Common myeloid progenitor, CD34-positive (primary cell): Measurements from ENCODE around the gene DIAPH1.

Experiments
- CTCF ChIA-PET: fragments of 350-600 bp; sonication (Branson Sonifier 250); formaldehyde crosslinking; loops from one replicate; lab custom pipeline; 2021; ENCODE audit warnings: antibody characterized with exemption; lab: Charles Lee
- POLR2A ChIA-PET: fragments of 350-600 bp; sonication (Branson Sonifier 250); formaldehyde crosslinking; loops from one replicate; lab custom pipeline; 2021; ENCODE audit warnings: antibody characterized with exemption; lab: Charles Lee
- DNase-seq, 3 donors: peaks; one replicate each; pipeline versions ENCODE4 v3.0.0 to v3.0.0-alpha.2; 2013
- H3K27ac ChIP-seq, 2 experiments: 1 replicate in 1 of 2; 2 replicates in 1 of 2; pipeline ENCODE4 v1.7.0; 2013; ENCODE audit warnings: inconsistent platforms in 2 of 2, low read length in 2 of 2, mild to moderate bottlenecking in 2 of 2, low read depth in 1 of 2, moderate library complexity in 1 of 2; ENCODE audit not compliant: severe bottlenecking in 2 of 2, insufficient read depth in 1 of 2, poor library complexity in 1 of 2
- H3K27me3 ChIP-seq, 5 experiments: replicated peaks in 2 of 5; 1 replicate in 3 of 5; 2 replicates in 2 of 5; pipeline versions ENCODE4 v1.6.1 to v1.7.0; 2013; ENCODE audit warnings: low read length in 4 of 5, mild to moderate bottlenecking in 2 of 5, moderate library complexity in 2 of 5, inconsistent platforms in 1 of 5; ENCODE audit not compliant: insufficient read depth in 5 of 5, control insufficient read depth in 4 of 5
- H3K36me3 ChIP-seq, 4 experiments: 1 replicate in 2 of 4; 2 replicates in 2 of 4; pipeline versions ENCODE4 v1.6.1 to v1.7.0; 2013; ENCODE audit warnings: low read length in 3 of 4, control low read depth in 1 of 4, mild to moderate bottlenecking in 1 of 4; ENCODE audit not compliant: control insufficient read depth in 4 of 4, insufficient read depth in 4 of 4
- H3K4me1 ChIP-seq, 4 experiments: 1 replicate in 3 of 4; 2 replicates in 1 of 4; pipeline versions ENCODE4 v1.6.1 to v1.7.1; 2013; ENCODE audit warnings: low read length in 3 of 4, mild to moderate bottlenecking in 3 of 4, control low read depth in 1 of 4, inconsistent platforms in 1 of 4, moderate library complexity in 1 of 4; ENCODE audit not compliant: control insufficient read depth in 4 of 4, insufficient read depth in 4 of 4; ENCODE audit errors: control extremely low read depth in 1 of 4
- H3K4me3 ChIP-seq, 7 experiments: 1 replicate in 4 of 7; 2 replicates in 3 of 7; pipeline versions ENCODE4 v1.5.1 to v1.7.0; 2013; ENCODE audit warnings: mild to moderate bottlenecking in 7 of 7, low read length in 6 of 7, moderate library complexity in 6 of 7, inconsistent platforms in 2 of 7, low read depth in 2 of 7, control low read depth in 1 of 7; ENCODE audit not compliant: insufficient read depth in 4 of 7, control insufficient read depth in 1 of 7; ENCODE audit errors: extremely low read depth in 1 of 7
- H3K9me3 ChIP-seq, 5 experiments: 1 replicate in 4 of 5; 2 replicates in 1 of 5; pipeline versions ENCODE4 v1.6.1 to v1.7.1; 2013; ENCODE audit warnings: low read length in 4 of 5, mild to moderate bottlenecking in 2 of 5, inconsistent platforms in 1 of 5, low read depth in 1 of 5, moderate library complexity in 1 of 5; ENCODE audit not compliant: control insufficient read depth in 4 of 5, insufficient read depth in 2 of 5; ENCODE audit errors: control extremely low read depth in 1 of 5
- WGBS: methylation state at CpG from one replicate; pipeline ENCODE4 v1.1.5; 2013; ENCODE audit not compliant: insufficient coverage; 5-methylcytosine and 5-hydroxymethylcytosine counted together

The DIAPH1 gene

GRCh38 chr5:141507387-141508091 lies 111.3 kb downstream of the DIAPH1 start:
- DNase-seq = no peak
- Histone ChIP-seq H3K4me3 (no peak overlapping the region), H3K4me1 (peaks cover 0 to 12% (median 7%) of the 10 kb centered on the region in 4 experiments), H3K9me3 (no peaks in the 10 kb centered on the region), H3K27ac (no peak overlapping the region), H3K27me3 (no peaks in the 10 kb centered on the region), H3K36me3 (no peaks in the 10 kb centered on the region)
- CTCF ChIA-PET = interaction anchor here (0.9 to 13.7 kb wide), 9 partner anchors 9 to 137 kb away, joined by 3 to 178 read pairs (median 4); partner anchors contain the start of genes PCDHGB3 and PCDHGB7
- WGBS = 80% methylated on average over 10 of the region's 11 CpGs
- POLR2A ChIA-PET = interaction anchor here (0.6 kb wide), 1 partner anchor 35 kb away, joined by 3 read pairs; no protein-coding TSS in a partner anchor

DNA sequence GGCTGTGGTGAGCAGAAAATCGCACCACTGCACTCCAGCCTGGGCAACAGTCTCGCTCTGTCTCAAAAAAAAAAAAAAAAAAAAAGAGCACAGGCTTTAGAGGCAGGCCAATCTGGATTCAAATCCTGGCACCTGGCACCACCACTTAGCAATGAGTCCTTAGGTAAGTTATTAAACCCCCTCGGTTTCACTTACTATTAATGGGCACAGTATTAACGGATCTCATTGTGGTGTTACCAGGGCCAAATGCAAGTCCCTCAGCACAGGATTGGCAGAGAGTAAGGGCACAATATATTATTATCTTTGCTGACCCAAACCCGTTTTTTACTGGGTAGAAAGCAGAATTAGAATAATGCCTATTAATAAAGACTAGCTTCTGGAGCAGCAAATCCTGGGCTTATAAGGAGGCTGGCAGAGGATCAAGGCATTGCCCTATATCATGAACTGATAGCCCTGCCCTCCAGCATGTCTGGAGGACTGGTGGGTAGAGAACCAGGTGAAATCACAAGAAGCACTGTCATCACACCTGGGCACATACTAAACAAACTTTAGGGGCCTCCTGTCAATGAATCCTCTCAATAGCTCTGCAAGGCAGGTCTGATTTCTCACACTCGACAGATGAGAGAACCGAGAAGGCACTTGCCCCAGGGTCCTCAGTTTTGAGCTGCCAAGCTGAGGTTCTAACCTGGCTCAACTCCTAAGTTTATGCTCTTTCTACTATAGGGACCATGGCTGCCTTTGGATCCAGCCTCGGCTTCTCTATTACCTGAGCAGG lies 112.2 kb downstream of the DIAPH1 start:
- 94% methylated on average over 7 of the region's 8 CpGs for WGBS
- CTCF ChIA-PET = interaction anchor here (0.8 to 13.7 kb wide), 7 partner anchors 9 to 136 kb away, joined by 3 to 178 read pairs (median 5); partner anchors contain the start of genes PCDHGB3 and PCDHGC5
- H3K4me3 ChIP-seq = no peak overlapping the region
- POLR2A ChIA-PET = interaction anchor here (0.6 kb wide), 1 partner anchor 34 kb away, joined by 3 read pairs; no protein-coding TSS in a partner anchor
- no peaks in the 10 kb centered on the region for H3K27me3 ChIP-seq
- H3K36me3 ChIP-seq = no peaks in the 10 kb centered on the region
- peaks cover 0 to 8% (median 4%) of the 10 kb centered on the region in 4 experiments for H3K4me1 ChIP-seq
- no peak overlapping the region for H3K27ac ChIP-seq
- no peak for DNase-seq
- no peaks in the 10 kb centered on the region for H3K9me3 ChIP-seq

DNA sequence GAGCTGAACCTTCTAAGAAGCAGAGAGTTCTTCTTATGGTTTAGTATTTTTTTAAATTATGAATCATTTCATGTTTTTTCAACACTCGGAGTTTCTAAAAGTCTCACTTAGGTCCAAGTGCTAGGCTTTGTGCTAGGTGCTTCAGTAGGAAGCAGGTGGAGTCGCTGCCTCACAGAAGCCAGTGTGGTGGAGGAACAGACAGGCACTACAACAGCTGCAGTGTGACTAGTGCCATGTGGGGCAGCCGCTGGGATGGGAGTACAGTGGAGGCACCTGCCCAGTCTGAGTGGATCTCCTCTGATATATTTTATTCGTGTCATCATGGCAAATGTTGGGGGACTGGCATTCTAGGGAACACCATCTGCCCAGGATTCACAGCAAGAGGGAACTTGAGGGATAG lies 114.6 kb downstream of the DIAPH1 start:
- ChIA-PET POLR2A (no interaction called here), CTCF (interaction anchor here (1.0 to 13.7 kb wide), 5 partner anchors 10 to 83 kb away, joined by 3 to 178 read pairs (median 6); partner anchors contain the start of genes PCDHGA11 and PCDHGC5)
- Histone ChIP-seq H3K27ac (no peak overlapping the region), H3K9me3 (no peaks in the 10 kb centered on the region), H3K4me1 (peaks cover 0 to 7% (median 2%) of the 10 kb centered on the region in 4 experiments), H3K27me3 (no peaks in the 10 kb centered on the region), H3K36me3 (no peaks in the 10 kb centered on the region), H3K4me3 (no peak overlapping the region)
- no peak for DNase-seq
- 96% methylated on average over 3 of the region's 4 CpGs for WGBS

GRCh38 chr5:141503681-141504080 lies 115.1 kb downstream of the DIAPH1 start:
- no peak overlapping the region for H3K27ac ChIP-seq
- 94% methylated on average over 1 of the region's 2 CpGs for WGBS
- ChIA-PET CTCF (interaction anchor here (1.0 to 3.1 kb wide), 3 partner anchors 14 to 82 kb away, joined by 3 to 6 read pairs (median 3); partner anchors contain the start of genes PCDHGA11 and PCDHGC5), POLR2A (no interaction called here)
- H3K36me3 ChIP-seq = no peaks in the 10 kb centered on the region
- peaks cover 0 to 3% (median 0%) of the 10 kb centered on the region in 4 experiments for H3K4me1 ChIP-seq
- no peaks in the 10 kb centered on the region for H3K9me3 ChIP-seq
- no peak for DNase-seq
- no peaks in the 10 kb centered on the region for H3K27me3 ChIP-seq
- H3K4me3 ChIP-seq = no peak overlapping the region

DNA sequence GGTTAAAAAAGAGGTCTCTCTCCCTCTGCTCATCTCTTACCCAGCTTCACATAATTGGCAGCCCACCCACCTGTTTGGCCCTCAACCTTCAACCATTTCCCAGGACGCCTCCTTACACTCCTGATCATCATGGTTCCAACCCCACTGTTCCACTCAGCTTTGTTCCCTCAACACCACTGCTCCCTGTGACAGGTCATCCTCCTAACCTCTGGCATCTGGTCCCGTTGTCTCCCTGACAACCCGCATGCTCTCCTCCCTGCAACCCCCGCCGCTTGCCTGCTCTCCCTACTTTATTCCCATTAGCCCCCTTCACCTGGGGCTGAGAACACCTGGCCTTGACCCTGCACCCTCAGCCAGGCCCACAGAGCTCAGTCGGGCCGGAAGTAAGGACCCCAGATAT lies 117.0 kb downstream of the DIAPH1 start:
- H3K36me3 ChIP-seq = no peaks in the 10 kb centered on the region
- H3K9me3 ChIP-seq = no peaks in the 10 kb centered on the region
- ChIA-PET POLR2A (no interaction called here), CTCF (interaction anchor here (1.1 to 1.4 kb wide), 3 partner anchors 10 to 84 kb away, joined by 3 to 5 read pairs (median 3); partner anchors contain the start of gene PCDHGB7)
- WGBS = 100% methylated on average over 2 of the region's 7 CpGs
- H3K4me3 ChIP-seq = no peak overlapping the region
- no peaks in the 10 kb centered on the region for H3K4me1 ChIP-seq
- peaks cover 0 to 3% (median 0%) of the 10 kb centered on the region in 5 experiments for H3K27me3 ChIP-seq
- no peak overlapping the region for H3K27ac ChIP-seq
- no peak for DNase-seq

DNA sequence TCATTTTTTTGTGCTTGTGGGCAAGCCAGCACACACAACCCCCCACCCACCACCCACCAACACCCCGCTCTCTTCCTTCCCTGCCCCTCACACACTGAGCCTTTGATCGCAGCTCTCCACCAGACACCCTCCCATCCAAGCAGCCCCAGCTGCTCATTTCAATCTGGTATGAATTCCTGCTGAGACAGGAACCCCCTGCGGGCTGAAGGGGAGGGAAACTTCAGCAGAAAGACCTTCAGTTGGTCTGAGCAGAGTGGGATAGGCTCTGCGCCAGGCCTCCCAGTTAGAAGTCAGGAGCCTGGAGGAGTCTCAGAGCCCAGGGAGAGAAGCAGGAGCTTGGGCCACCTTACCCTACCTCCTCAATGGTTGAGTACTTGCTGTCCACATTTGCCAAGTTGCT lies 122.8 kb downstream of the DIAPH1 start:
- ChIA-PET POLR2A (no interaction called here), CTCF (interaction anchor here (1.6 to 1.8 kb wide), 3 partner anchors 10 to 28 kb away, joined by 4 to 8 read pairs (median 6); no protein-coding TSS in a partner anchor)
- peaks cover 0 to 21% (median 13%) of the 10 kb centered on the region in 4 experiments for H3K4me1 ChIP-seq
- no peak for DNase-seq
- WGBS = 100% methylated on average over 2 of the region's 4 CpGs
- no peaks in the 10 kb centered on the region for H3K9me3 ChIP-seq
- no peak overlapping the region for H3K27ac ChIP-seq
- no peak overlapping the region for H3K4me3 ChIP-seq
- no peaks in the 10 kb centered on the region for H3K36me3 ChIP-seq
- peaks cover 7 to 59% (median 36%) of the 10 kb centered on the region in 5 experiments for H3K27me3 ChIP-seq
